Upper lobe of right lung (tissue), 1 donor: ENCODE results near the gene ZNF823. TPM values are rescaled to one million over a fixed set of nuclear protein-coding genes. Genes with fewer than 3 reads are reported as not detected.
"Not testable (repeated sequence)": the region's sequence is repeated elsewhere in the genome, so short reads cannot be mapped to it uniquely, and the experiment has no call there.

ENCODE experiments used
- ATAC-seq: fragments of 200-7000 bp; cut with Tn5 transposase; one replicate; pipeline ENCODE4 v1.9.1; 2020; ENCODE audit warnings: mild to moderate bottlenecking, moderate library complexity
- DNase-seq: peaks from one replicate; pipeline ENCODE4 v3.0.0-alpha.2; 2020
- H3K27ac ChIP-seq: fragments of 200-600 bp; one replicate; pipeline ENCODE4 v1.8.0; 2022
- H3K27me3 ChIP-seq: fragments of 200-600 bp; one replicate; pipeline ENCODE4 v1.8.0; 2022; ENCODE audit warnings: mild to moderate bottlenecking
- H3K36me3 ChIP-seq: fragments of 200-600 bp; one replicate; pipeline ENCODE4 v1.8.0; 2022
- H3K4me1 ChIP-seq: fragments of 200-600 bp; one replicate; pipeline ENCODE4 v1.8.0; 2022
- H3K4me3 ChIP-seq: fragments of 200-600 bp; one replicate; pipeline ENCODE4 v1.8.0; 2022; ENCODE audit warnings: mild to moderate bottlenecking
- H3K9me3 ChIP-seq: fragments of 200-600 bp; one replicate; pipeline ENCODE4 v1.8.0; 2022
- CTCF ChIP-seq: fragments of 200-600 bp; IDR thresholded peaks from one replicate; pipeline ENCODE4 v1.8.0; 2022; ENCODE audit warnings: antibody characterized with exemption
- intact Hi-C: fragments of 100-400 bp; cut with DNase I; formaldehyde crosslinking; loops from one replicate; pipeline ENCODE4 v1.11.0; 2022
- total RNA-seq: library from RNA; stranded (reverse); fragmentation: NEBNext Ultra II Directional; extraction: Animal tissue kit (Norgen Biotek cat#: 25700); gene quantifications from one replicate; pipeline ENCODE4 v1.2.1, GENCODE V29; 2021
- donor health status: DM: no; HTN: yes; CAD: no; lungs with severe emphysema.

Gene ZNF823
- total RNA-seq, 1 donor from 2014 or later = 5.6 TPM

GRCh38 chr19:11685676-11686650 lies 52.8 kb downstream of the ZNF823 start:
- Histone ChIP-seq H3K9me3 (peaks cover 18% of the 10 kb centered on the region), H3K27ac (no peak overlapping the region), H3K4me3 (no peak overlapping the region), H3K4me1 (no peaks in the 10 kb centered on the region), H3K27me3 (no peaks in the 10 kb centered on the region), H3K36me3 (no peaks in the 10 kb centered on the region)
- intact Hi-C loops = no loop called here
- ATAC-seq (no peak), DNase-seq (no peak)
- no peak for TF ChIP-seq CTCF

DNA sequence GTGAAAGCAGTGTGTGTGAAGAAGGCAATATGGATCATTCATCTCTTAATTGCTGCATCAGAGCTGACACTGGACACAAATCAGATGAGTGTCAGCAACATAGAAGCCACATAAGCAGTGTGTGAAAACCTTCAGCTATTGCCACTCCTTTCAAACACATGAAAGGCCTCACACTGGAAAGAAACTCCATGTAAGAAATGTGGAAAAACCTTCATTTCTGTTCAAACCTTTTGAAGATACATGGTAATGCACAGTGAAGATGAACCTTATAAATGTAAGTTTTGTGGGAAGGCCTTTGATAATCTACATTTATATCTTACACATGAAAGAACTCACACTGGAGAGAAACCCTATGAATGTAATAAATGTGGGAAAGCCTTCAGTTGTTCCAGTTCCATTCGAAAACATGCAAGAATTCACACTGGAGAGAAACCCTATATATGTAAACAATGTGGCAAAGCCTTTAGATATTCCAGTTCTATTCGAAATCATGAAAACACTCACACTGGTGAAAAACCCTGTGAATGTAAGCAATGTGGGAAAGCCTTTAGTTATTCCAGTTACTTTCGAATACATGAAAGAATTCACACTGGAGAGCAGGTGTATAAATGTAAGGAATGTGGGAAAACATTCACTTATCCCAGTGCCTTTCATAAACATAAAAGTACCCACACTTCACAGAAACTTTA lies 53.6 kb downstream of the ZNF823 start:
- no peak for TF ChIP-seq CTCF
- ATAC-seq (no peak), DNase-seq (no peak)
- Histone ChIP-seq H3K36me3 (no peaks in the 10 kb centered on the region), H3K9me3 (peaks cover 23% of the 10 kb centered on the region), H3K4me3 (no peak overlapping the region), H3K27ac (no peak overlapping the region), H3K4me1 (no peaks in the 10 kb centered on the region), H3K27me3 (no peaks in the 10 kb centered on the region)
- intact Hi-C loops = no loop called here

- Histone ChIP-seq H3K36me3 (no peaks in the 10 kb centered on the region), H3K9me3 (peaks cover 15% of the 10 kb centered on the region), H3K4me3 (no peak overlapping the region), H3K27ac (no peak overlapping the region), H3K4me1 (no peaks in the 10 kb centered on the region), H3K27me3 (no peaks in the 10 kb centered on the region)
- TF ChIP-seq CTCF = no peak
- DNase-seq = no peak
- ATAC-seq = no peak
- intact Hi-C loops = no loop called here
Measured at GRCh38 chr19:11680689-11681302, 58.0 kb downstream of the ZNF823 start.

- no peaks in the 10 kb centered on the region for H3K27me3 ChIP-seq
- H3K9me3 ChIP-seq = peaks cover 5% of the 10 kb centered on the region
- no peak for ATAC-seq
- DNase-seq = no peak
- no peak for TF ChIP-seq CTCF
- H3K4me1 ChIP-seq = peaks cover 6% of the 10 kb centered on the region
- intact Hi-C loops = no loop called here
- H3K4me3 ChIP-seq = no peak overlapping the region
- no peak overlapping the region for H3K27ac ChIP-seq
- H3K36me3 ChIP-seq = no peaks in the 10 kb centered on the region
Measured at GRCh38 chr19:11678504-11678903, 60.2 kb downstream of the ZNF823 start.

DNA sequence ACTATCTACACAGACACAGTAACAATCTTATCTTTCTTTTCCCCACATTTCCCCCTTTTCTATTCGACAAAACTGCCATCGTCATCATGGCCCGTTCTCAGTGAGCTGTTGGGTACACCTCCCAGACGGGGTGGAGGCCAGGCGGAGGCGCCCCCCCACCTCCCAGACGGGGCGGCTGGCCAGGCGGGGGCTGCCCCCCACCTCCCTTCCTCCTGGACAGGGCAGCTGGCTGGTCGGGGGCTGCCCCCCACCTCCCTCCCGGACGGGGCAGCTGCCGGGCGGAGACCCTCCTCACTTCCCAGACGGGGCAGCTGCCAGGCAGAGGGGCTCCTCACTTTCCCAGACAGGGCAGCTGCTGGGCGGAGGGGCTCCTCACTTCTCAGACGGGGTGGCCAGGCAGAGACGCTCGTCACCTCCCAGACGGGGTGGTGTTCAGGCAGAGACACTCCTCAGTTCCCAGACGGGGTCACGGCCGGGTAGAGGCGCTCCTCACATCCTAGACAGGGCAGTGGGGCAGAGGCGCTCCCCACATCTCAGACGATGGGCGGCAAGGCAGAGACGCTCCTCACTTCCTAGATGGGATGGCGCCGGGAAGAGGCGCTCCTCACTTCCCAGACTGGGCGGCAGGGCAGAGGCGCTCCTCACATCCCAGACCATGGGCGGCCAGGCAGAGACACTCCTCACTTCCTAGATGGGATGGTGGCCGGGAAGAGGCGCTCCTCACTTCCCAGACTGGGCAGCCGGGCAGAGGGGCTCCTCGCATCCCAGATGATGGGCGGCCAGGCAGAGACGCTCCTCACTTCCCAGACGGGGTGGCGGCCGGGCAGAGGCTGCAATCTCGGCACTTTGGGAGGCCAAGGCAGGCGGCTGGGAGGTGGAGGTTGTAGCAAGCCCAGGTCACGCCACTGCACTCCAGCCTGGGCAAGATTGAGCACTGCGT lies 61.8 kb downstream of the ZNF823 start:
- DNase-seq, H3K36me3 ChIP-seq, ATAC-seq, intact Hi-C loops, H3K4me3 ChIP-seq, H3K4me1 ChIP-seq, H3K27me3 ChIP-seq, H3K9me3 ChIP-seq, H3K27ac ChIP-seq: not testable (repeated sequence)
